IPS-NIHi11 (cell line): Measurements from ENCODE around the gene SLC2A6.

ENCODE experiments used
- DNase-seq: peaks from one replicate; pipeline ENCODE4 v3.0.0; 2012; ENCODE audit warnings: mixed read lengths, low spot score

SLC2A6 gene

GRCh38 chr9:133515615-133516255 lies 36.8 kb upstream of the SLC2A6 start:
- DNase-seq, result no peak

GRCh38 chr9:133515240-133515610 lies 36.3 kb upstream of the SLC2A6 start:
- no peak for DNase-seq

GRCh38 chr9:133514460-133515239 lies 35.8 kb upstream of the SLC2A6 start:
- no peak for DNase-seq

GRCh38 chr9:133513214-133514100 lies 34.6 kb upstream of the SLC2A6 start:
- DNase-seq, result no peak

- DNase-seq, result no peak
Measured at GRCh38 chr9:133512253-133513213, 33.6 kb upstream of the SLC2A6 start.

- DNase-seq, result no peak
Measured at GRCh38 chr9:133511607-133512006, 32.7 kb upstream of the SLC2A6 start.

GRCh38 chr9:133510926-133511505 lies 32.1 kb upstream of the SLC2A6 start:
- no peak for DNase-seq

GRCh38 chr9:133509179-133510083 lies 30.5 kb upstream of the SLC2A6 start:
- peak; percentile 82 for DNase-seq

GRCh38 chr9:133508046-133508445 lies 29.1 kb upstream of the SLC2A6 start:
- no peak for DNase-seq

- no peak for DNase-seq
Measured at GRCh38 chr9:133507246-133507965, 28.5 kb upstream of the SLC2A6 start.

GRCh38 chr9:133506653-133507038 lies 27.7 kb upstream of the SLC2A6 start:
- DNase-seq, result no peak

GRCh38 chr9:133505901-133506652 lies 27.2 kb upstream of the SLC2A6 start:
- DNase-seq, result no peak

- DNase-seq, result no peak
Measured at GRCh38 chr9:133505186-133505830, 26.4 kb upstream of the SLC2A6 start.

GRCh38 chr9:133502112-133502511 lies 23.2 kb upstream of the SLC2A6 start:
- DNase-seq, result no peak

GRCh38 chr9:133499892-133500270 lies 21.0 kb upstream of the SLC2A6 start:
- no peak for DNase-seq

- DNase-seq, result no peak
Measured at GRCh38 chr9:133499132-133499891, 20.4 kb upstream of the SLC2A6 start.
